Prostate gland (tissue), 2 donors: Measurements from ENCODE around the gene FAM167B. TPM values are rescaled to one million over a fixed set of nuclear protein-coding genes. Genes with fewer than 3 reads are reported as not detected.

Experiments used
- DNase-seq: peaks from one replicate; pipeline ENCODE4 v3.0.0-alpha.2; 2019; ENCODE audit warnings: low spot score
- H3K27ac ChIP-seq, 2 donors: fragments of 200-600 bp; sonication (generic); 2 replicates each; pipeline ENCODE4 v1.5.1; 2017 to 2019
- H3K27me3 ChIP-seq: fragments of 200-600 bp; sonication (generic); replicated peaks from 2 replicates; pipeline ENCODE4 v1.5.1; 2019; ENCODE audit not compliant: insufficient read depth
- H3K36me3 ChIP-seq, 2 donors: fragments of 200-600 bp; sonication (generic); 1 replicate in 1 of 2; 2 replicates in 1 of 2; pipeline versions ENCODE4 v1.5.1 to v1.8.1; 2017 to 2019
- H3K4me1 ChIP-seq: fragments of 200-600 bp; sonication (generic); replicated peaks from 2 replicates; pipeline ENCODE4 v1.5.1; 2019
- H3K4me3 ChIP-seq, 2 donors: fragments of 200-600 bp; sonication (generic); 2 replicates each; pipeline ENCODE4 v1.5.1; 2017 to 2019
- H3K9me3 ChIP-seq: fragments of 200-600 bp; sonication (generic); 2 replicates; pipeline ENCODE4 v1.5.1; 2017
- CTCF ChIP-seq, 4 experiments: fragments of 200-600 bp in 2 of 4; fragments of 450-650 bp in 2 of 4; sonication (generic) in 2 of 4; IDR thresholded peaks; 1 replicate in 3 of 4; 2 replicates in 1 of 4; pipeline ENCODE4 v1.5.1; 2016 to 2019; ENCODE audit warnings: antibody characterized with exemption in 4 of 4, mild to moderate bottlenecking in 2 of 4, moderate library complexity in 2 of 4
- POLR2A ChIP-seq: fragments of 450-650 bp; IDR thresholded peaks from one replicate; pipeline ENCODE4 v1.6.1; 2016; ENCODE audit warnings: antibody characterized with exemption, mild to moderate bottlenecking
- POLR2AphosphoS5 ChIP-seq: sonication (generic); formaldehyde crosslinking; IDR thresholded peaks from one replicate; pipeline ENCODE4 v1.6.1; 2017; ENCODE audit warnings: antibody characterized with exemption
- whole genome bisulfite sequencing: methylation state at CpG from one replicate; pipeline ENCODE4 v1.1.5; 2018; 5-methylcytosine and 5-hydroxymethylcytosine counted together
- intact Hi-C: fragments of 100-400 bp; cut with DNase I; formaldehyde crosslinking; loops from one replicate; pipeline ENCODE4 v1.14.2; 2022
- total RNA-seq, 2 donors: library from RNA; depleted of rRNA; stranded (reverse); fragments of >200 nt; gene quantifications; one replicate each; pipeline ENCODE4 v1.1.0, GENCODE V29; 2016

FAM167B gene
- total RNA-seq, 2 donors from 2014 or later, result 2.3 to 3.6 TPM

DNA sequence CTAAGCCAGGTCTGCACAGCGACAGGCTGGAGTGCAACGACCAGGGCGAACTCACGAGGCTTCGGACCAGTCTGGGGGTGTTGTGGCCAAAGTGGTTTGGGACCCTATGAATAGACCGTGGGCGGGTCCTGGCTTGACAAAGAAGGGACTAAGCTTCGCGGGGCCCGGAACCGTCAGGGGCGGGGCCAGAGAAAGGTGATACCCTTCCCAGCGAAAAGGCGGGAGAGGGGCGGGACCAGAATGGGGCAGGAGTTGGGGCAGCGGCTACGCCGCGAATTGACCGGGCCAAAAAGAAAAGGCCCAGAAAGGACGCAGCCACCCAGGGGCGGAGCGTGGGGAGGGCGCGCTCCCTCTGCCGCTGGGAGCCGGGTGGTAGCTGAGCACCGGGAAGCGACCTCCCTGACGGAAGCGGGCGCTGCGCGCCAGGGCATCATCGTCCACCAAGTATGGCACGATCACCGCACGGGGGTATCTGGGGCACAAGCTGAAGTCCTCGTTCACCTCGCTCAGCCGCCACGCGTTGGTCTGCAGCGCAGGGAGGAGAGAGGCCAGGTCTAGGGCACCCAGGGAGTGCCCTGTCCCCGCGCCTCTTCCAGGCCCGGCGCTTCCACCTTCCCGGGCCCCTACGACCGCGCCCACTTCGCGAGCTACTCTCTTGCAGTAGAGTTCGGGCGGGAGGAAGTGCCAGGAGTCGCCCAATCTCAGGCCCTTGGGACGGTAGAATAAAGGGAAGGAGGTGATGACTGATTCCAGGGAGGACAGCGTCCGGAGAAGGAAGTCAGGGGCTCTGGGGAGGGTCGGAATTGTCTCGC is 6.7 kb upstream of the FAM167B start:
- peak overlapping the region; percentile 76 to 81 for H3K27ac ChIP-seq
- H3K9me3 ChIP-seq, result no peaks in the 10 kb centered on the region
- intact Hi-C loops, result loop anchor here (5.0 kb wide), 2 partner anchors 58 to 112 kb away; no protein-coding TSS in a partner anchor
- WGBS, result 2% methylated on average over 57 of the region's 62 CpGs
- TF ChIP-seq CTCF (IDR thresholded peaks at IDR 0.05), result peak in 2 of 4 experiments; percentile 28 to 50
- TF ChIP-seq POLR2A, result peak; percentile 90
- TF ChIP-seq POLR2AphosphoS5, result peak; percentile 81
- H3K4me1 ChIP-seq, result no peaks in the 10 kb centered on the region
- no peaks in the 10 kb centered on the region for H3K36me3 ChIP-seq
- DNase-seq, result peak; percentile 76
- H3K27me3 ChIP-seq, result no peaks in the 10 kb centered on the region
- H3K4me3 ChIP-seq, result peak overlapping the region; percentile 36 to 52

DNA sequence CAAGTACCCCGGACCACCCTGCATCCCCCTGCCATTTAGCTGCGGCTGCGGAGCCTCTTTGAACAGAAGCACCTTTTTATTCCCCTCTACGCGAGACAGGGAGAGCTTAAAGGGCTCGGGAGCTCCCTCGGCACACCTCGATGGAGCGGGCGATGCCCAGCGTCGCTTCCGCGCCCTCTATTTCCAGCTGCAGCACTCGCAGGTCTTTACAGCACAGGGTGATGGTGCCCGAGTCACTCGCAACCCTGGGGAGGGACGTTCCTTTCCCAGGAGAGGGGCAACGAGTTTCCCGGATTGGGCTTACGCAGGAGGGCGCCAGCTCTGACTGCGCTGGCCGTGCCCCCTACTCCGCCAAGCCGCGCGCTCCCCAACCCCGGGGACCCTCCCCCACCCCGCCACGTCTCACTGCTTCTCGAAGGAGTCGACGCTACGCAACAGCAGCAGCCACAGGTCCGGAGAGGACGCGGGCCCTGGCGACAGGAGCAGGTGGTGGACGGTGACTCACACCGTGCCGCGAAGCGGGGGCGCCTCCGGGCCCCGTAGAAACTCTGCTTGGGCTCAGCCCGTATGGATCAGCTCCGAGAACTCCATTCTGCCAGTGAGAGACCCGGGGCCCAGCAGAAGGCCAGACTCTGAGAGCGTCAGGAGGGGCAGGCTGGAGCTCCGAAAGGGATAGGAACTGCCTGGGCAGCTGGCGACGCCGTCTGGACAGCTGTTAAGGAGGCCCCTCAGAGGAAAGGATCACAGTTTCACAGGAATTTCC is 5.8 kb upstream of the FAM167B start:
- WGBS, result 2% methylated on average over 38 of the region's 55 CpGs

GRCh38 chr1:32242341-32242851 is 4.6 kb upstream of the FAM167B start:
- WGBS, result 43% methylated on average over 7 of the region's 7 CpGs
- Histone ChIP-seq H3K27ac (no peak overlapping the region), H3K27me3 (no peaks in the 10 kb centered on the region), H3K36me3 (no peaks in the 10 kb centered on the region), H3K9me3 (no peaks in the 10 kb centered on the region), H3K4me3 (no peak overlapping the region), H3K4me1 (no peaks in the 10 kb centered on the region)
- intact Hi-C loops, result loop anchor here (5.0 kb wide), 2 partner anchors 60 to 110 kb away; no protein-coding TSS in a partner anchor
- TF ChIP-seq POLR2AphosphoS5, result no peak
- TF ChIP-seq POLR2A, result no peak
- no peak for TF ChIP-seq CTCF (IDR thresholded peaks at IDR 0.05)
- no peak for DNase-seq

More for the DNA sequence above, 5.8 kb upstream of the FAM167B start:
- Histone ChIP-seq H3K36me3 (no peaks in the 10 kb centered on the region), H3K9me3 (no peaks in the 10 kb centered on the region), H3K27ac (peak overlapping the region; percentile 76 to 81), H3K4me1 (no peaks in the 10 kb centered on the region), H3K4me3 (peak overlapping the region; percentile 36 to 52), H3K27me3 (no peaks in the 10 kb centered on the region)
- TF ChIP-seq CTCF (IDR thresholded peaks at IDR 0.05), result peak in 1 of 4 experiments; percentile 21
- no peak for TF ChIP-seq POLR2AphosphoS5
- peak; percentile 39 for TF ChIP-seq POLR2A
- intact Hi-C loops, result loop anchor here (5.0 kb wide), 2 partner anchors 59 to 111 kb away; no protein-coding TSS in a partner anchor
- DNase-seq, result peak; percentile 41

DNA sequence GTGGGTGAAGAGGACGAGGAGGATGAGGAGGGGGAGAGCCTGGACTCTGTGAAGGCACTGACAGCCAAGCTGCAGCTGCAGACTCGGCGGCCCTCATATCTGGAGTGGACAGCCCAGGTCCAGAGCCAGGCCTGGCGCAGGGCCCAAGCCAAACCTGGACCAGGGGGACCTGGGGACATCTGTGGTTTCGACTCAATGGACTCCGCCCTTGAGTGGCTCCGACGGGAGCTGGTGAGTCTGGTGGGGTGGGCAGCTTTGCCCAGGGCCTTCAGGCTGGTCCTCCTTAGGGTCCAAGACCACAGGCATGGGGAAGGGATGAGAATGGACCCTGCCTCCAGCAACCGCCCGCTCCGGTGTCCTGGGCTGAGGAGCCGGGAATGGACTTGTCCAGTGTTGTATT is 430 bp downstream of the FAM167B start:
- 85% methylated on average over 12 of the region's 12 CpGs for WGBS
- intact Hi-C loops, result no loop called here
- TF ChIP-seq CTCF (IDR thresholded peaks at IDR 0.05), result no peak
- no peak for TF ChIP-seq POLR2AphosphoS5
- no peak for TF ChIP-seq POLR2A
- DNase-seq, result no peak
- H3K36me3 ChIP-seq, result no peaks in the 10 kb centered on the region
- H3K27me3 ChIP-seq, result no peaks in the 10 kb centered on the region
- no peaks in the 10 kb centered on the region for H3K4me1 ChIP-seq
- H3K4me3 ChIP-seq, result no peak overlapping the region
- H3K27ac ChIP-seq, result peak overlapping the region; percentile 22 to 48
- H3K9me3 ChIP-seq, result no peaks in the 10 kb centered on the region
